HG03342 (cell line): Measurements from ENCODE around the gene FUT3.

ENCODE experiments used
- ATAC-seq: cut with Tn5 transposase; IDR thresholded peaks from one replicate; pipeline ENCODE4 v1.9.1; 2021; ENCODE audit warnings: mild to moderate bottlenecking, moderate library complexity; ENCODE audit not compliant: unreplicated experiment

FUT3 gene

GRCh38 chr19:5804516-5805461 lies 46.5 kb downstream of the FUT3 start, which contains the start of gene NRTN:
TSS of gene NRTN (plus strand) at chr19:5805067. CDS start at chr19:5824166, 19,099 bp downstream.
- ATAC-seq: no peak

- ATAC-seq: peak; percentile 74
Measured at GRCh38 chr19:5803752-5804515, 47.3 kb downstream of the FUT3 start.

- no peak for ATAC-seq
Measured at GRCh38 chr19:5803441-5803751, 47.9 kb downstream of the FUT3 start.

GRCh38 chr19:5801796-5802619 lies 49.2 kb downstream of the FUT3 start:
- no peak for ATAC-seq

GRCh38 chr19:5800361-5801270 lies 50.6 kb downstream of the FUT3 start:
- no peak for ATAC-seq

GRCh38 chr19:5799247-5800241 lies 51.7 kb downstream of the FUT3 start:
- ATAC-seq: no peak

GRCh38 chr19:5798244-5798643 lies 53.0 kb downstream of the FUT3 start:
- no peak for ATAC-seq

- no peak for ATAC-seq
Measured at GRCh38 chr19:5795382-5795919, 55.8 kb downstream of the FUT3 start.

GRCh38 chr19:5793188-5793587 lies 58.1 kb downstream of the FUT3 start:
- ATAC-seq: no peak
